GM19438 (cell line): Measurements from ENCODE around the gene ARHGAP45.

Experiments
- ATAC-seq: cut with Tn5 transposase; IDR thresholded peaks from one replicate; pipeline ENCODE4 v1.9.1; 2021; ENCODE audit warnings: low read depth; ENCODE audit not compliant: unreplicated experiment

The ARHGAP45 gene

DNA sequence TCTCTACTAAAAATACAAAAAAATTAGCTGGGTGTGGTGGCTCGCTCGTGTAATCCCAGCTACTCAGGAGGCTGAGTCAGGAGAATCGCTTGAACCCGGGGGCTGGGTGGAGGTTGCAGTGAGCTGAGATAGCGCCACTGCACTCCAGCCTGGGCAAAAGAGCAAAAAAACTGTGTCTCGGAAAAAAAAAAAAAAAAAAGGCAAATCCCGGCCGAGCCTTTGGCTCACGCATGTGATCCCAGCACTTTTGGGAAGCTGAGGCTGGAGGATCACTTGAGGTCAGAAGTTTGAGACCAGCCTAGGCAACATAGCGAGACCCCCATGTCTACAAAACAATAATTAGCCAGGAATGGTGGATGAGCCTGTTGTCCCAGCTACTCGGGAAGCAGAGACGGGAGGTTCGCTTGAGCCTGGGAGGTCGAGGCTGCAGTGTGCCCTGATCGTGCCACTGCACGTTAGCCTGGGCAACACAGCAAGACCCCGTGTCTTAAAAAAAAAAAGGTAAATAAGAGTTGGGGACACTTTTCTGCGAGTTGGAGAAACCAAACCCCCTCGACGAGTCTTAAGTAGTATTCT lies 36.3 kb downstream of the ARHGAP45 start:
- ATAC-seq: no peak

DNA sequence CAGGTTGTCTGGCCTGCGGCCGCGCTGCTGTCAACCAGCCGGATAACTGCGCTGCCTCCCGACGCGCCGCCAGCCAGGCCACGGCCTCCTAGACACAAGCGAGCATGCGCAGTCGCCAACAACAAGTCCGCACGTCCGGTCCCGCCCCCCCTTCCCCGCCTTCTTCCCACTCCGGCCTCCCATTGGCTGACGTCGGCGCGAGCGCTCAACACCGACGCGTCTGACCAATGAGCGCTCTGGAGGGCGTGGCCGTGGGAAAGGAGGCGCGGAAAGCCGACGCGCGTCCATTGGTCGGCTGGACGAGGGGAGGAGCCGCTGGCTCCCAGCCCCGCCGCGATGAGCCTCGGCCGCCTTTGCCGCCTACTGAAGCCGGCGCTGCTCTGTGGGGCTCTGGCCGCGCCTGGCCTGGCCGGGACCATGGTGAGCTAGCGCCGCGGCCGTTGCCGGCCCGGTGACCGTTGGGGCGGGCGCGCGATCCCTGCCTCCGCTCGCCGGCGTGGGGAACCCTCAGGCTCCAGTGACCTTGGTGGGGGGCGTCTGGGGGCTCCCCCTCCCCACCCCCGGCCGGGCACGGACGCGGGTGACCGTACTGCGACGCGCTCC lies 36.8 kb downstream of the ARHGAP45 start, which contains the start of gene GPX4:
Gene GPX4, plus strand, starts transcription at position 287 of the 603 bp plus-strand sequence. Its CDS starts 50 bp downstream, at position 337.
- peak; percentile 61 for ATAC-seq

DNA sequence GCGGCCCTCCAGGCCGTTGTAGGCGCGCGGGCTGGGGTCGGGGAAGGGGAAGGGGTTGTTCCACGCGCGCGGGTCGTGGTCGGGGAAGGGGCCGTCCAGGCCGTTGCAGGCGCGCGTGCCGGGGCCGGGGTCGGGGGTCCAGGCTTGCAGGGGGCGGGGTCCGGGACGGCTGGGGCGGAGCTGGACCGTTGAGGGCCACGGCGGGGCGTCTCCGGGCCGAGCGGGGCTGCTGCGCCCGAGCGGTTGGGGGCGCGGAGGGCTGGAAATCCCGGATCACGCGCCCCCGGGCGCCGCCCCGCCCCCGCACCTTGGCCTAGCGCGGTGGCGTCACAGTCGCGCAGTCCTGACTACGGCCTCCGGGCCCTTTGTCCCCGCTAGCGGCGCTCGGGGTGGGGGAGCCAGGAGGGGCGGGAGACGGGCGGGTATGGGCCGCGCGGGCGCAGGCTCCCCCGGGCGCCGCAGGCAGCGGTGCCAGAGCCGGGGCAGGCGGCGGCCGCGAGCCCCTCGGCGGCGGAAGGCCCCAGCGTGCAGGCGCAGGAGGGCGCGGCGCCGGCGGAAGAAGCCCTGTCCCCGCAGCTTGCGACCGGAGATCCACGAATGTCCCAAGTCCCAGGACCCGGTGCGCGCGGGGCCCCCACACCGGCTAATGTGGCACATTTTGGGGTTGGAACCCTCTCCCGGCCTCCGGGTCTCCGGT lies 37.5 kb downstream of the ARHGAP45 start:
- ATAC-seq: no peak

DNA sequence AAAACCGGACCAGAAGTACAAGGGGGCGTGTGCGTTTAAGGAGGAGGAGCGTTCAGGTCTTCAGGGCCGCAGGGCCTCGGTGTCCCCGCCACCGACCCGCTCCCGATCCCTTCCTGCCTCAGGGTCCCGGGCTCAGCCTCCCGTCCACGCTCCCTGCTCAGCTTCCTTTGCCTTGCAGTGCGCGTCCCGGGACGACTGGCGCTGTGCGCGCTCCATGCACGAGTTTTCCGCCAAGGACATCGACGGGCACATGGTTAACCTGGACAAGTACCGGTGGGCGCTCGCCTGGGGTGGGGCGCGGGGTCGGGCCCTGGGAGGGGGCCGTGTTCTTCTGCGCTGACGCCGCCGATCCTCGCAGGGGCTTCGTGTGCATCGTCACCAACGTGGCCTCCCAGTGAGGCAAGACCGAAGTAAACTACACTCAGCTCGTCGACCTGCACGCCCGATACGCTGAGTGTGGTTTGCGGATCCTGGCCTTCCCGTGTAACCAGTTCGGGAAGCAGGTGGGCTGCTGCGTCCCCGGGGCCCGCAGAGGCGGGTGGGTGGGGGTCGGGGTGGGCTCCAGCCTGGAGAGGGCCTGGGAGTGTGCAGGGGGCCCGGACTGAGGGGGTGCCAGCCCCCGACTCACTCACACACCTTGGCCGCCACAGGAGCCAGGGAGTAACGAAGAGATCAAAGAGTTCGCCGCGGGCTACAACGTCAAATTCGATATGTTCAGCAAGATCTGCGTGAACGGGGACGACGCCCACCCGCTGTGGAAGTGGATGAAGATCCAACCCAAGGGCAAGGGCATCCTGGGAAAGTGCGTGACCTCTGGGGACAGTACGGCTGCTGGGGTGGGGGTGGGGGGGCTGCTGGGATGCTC lies 38.3 kb downstream of the ARHGAP45 start:
- ATAC-seq: no peak

DNA sequence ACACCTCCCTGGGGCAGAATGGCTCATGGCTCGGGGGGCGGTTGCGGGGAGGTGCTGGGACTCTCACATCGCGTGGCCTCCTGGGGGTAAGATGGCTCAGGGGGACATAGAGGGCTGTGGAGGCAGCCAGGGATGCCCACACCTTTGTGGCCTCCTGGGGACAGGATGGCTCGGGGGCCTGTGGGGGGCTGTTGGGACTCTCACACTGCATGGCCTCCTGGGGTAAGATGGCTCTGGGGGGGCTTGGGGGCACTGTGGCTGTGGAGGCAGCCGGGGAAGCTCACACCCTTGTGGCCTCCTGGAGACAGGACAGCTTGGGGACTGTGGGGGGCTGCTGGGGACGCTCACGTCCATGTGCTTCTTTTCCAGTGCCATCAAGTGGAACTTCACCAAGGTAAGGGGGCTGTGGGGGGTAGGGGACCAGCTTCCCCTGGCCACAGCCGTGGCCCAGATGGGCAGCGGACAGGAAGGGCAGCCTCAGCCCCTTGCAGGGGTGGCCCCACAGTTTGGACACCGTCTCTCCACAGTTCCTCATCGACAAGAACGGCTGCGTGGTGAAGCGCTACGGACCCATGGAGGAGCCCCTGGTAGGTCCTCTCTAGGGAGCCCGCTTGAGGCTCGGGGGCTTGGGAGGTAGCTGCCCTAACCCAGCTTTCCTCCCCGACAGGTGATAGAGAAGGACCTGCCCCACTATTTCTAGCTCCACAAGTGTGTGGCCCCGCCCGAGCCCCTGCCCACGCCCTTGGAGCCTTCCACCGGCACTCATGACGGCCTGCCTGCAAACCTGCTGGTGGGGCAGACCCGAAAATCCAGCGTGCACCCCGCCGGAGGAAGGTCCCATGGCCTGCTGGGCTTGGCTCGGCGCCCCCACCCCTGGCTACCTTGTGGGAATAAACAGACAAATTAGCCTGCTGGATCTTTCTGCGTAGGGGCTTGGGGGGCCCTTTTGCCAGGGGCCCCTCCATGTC lies 39.2 kb downstream of the ARHGAP45 start:
- ATAC-seq: no peak

DNA sequence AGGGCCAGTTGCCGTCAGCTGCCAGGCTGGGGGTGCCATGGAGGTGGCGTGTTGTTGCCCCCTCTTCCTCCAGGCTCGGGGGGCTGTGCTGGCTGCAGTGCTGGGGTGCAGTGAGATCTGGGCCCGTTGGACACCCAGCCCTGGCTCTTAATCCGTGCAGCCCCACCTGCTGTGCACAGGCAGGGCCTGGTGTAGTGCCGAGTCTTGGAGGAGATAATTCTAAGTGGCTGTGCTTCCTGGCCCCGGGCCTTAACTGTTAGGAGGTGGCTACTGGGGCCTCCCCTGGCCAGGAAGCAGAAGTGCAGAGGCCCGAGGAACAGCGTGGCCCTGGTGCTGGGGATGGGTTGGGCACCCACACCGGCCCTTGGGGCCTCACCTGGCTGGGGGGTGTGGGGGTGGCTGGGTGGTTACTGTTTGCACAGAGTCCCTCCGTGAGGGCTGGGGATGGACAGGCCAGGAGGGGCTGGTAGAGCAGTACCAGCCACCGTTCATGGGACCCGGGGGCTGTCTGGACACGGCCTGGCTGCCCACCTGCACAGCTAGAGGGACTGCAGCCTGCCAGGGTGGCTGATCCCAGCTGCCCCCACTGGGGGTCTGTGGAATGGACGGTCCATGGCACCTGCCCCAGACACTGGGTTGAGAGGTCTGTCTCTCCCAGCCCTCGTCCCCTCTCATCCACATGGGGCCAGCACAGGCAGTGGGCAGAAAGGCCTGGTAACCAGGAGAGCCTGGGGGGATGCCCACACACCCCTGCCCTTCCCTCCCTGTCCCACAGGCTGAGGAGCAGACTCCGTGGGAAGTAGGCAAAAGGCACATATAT lies 40.1 kb downstream of the ARHGAP45 start:
- ATAC-seq: no peak

DNA sequence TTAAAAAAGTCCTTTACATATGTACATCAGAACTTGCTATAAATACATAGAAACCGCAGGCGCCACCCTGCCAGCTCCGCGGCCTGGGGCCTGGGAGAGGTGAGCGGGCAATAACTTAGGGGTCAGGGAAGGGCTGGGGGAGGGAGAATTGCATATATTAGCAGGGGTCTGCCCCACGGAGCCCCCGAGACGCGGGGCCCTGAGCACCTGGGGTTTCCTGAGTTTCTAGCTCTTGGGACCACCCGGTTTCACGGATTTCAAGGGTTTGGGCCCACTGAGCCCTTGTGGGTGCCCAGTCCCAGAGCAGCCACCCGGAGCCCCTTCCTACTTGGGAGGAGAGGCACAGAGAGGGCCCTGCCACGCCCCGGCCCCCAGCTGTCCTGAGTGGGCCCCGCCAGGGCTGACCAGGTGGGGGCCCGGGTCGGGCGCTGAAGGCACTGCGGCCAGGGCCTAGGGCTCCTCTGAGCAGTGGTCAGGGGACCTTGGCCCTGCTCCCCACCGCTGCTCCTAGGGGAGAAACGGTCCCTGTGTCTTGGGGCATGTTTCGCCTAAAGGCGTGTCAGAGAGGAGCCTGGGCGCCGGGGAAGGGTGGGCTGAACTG lies 40.8 kb downstream of the ARHGAP45 start:
- ATAC-seq: no peak

DNA sequence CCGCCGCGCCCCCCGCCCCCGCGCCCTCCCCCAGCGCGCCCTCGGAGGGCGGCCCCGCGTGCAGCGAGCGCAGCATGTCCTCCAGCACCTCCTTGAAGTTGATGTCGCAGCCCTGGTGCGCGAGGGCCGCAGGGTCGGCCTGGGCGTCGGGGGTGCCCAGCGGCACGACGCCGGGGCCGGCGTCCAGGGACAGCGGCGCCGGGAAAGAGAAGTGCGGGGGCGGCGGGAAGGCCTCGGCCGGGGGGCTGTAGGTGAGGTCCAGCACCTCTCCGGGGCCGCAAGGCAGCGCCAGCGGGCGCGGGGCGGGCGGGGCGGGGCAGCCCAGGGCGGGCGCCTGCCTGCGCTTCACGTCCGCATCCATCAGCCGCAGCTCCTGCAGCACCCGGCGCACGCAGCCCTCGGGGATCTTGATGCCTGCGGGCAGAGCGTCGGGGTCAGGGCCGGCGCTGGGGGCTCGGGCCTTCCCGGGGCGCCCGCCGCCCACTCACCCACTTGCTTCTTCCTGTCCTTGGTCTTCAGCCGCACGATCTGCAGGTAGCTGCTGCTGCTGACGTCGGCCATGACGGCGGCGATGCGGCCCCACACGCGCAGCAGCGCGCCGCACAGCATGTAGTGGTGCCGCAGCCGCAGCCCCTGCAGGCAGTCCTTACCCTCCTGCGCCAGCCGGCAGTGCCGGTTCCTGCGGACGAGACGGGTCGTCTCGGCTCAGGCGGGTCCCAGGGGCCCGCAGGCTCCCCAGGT lies 41.5 kb downstream of the ARHGAP45 start:
- ATAC-seq: no peak

DNA sequence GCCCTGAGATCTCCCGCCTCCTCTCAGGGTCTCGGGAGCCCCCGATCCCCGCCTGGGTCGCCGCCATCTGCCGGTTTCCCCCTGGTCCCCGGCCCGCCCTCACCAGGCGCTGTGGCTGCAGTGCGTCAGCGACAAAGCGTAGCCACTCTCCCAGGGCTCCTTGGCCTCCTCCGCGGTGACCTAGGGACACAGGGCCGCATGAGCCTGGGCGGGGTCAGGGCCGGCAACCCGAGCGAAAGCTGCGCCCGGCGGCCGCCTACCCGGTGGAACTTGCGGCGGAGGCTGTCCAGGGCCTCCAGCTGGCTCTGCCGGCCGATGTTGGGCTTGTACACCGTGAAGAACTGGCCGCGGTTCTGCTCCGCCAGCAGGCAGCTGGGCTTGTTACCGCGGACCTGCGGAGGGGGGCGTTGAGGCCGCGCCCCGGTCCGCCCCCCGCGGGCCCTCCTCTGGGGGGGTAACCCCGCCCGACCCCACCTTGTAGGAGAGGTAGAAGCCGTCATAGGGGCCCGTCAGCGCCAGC lies 42.1 kb downstream of the ARHGAP45 start:
- no peak for ATAC-seq

DNA sequence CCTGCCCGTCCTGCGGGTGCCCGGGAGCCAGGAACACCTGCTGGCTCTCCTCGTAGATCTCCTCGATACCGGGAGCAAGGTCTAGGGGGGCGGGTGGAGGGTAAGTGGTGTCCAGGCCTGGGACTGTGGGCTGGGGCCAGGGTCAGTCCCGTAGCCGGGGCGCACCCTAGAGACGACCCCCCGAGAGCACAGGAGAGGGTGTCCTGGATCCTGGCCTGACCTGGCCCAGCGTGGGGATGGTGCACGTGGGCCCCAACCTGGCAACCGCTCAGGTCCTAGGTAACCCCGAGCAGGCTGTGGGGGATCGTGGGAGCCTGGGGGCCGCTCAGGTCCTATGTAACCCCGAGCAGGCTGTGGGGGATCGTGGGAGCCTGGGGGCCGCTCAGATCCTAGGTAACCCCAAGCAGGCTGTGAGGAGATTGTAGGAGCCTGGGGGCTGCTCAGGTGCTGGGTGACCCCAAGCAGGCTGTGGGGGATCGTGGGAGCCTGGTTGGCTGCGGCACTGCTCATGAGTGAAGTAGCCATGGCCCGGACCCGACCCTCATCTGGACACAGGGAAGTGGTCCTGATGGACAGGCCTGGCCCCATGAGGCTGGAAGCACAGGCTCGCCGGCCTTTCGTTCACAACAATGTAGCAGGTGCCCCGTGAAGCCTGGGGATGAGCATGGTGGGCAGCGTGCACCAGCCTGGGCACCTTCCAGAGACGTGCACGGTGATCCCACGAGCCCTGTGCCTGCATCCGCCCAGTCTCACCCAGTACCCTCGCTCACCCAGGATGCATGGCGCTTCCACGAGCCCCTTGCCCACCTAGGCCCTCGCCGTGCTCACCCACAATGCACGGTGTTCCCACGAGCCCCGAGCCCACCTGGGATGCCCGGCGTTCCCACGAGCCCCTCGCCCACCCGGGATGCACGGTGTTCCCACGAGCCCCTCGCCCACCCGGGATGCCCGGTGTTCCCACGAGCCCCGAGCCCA lies 43.0 kb downstream of the ARHGAP45 start:
- no peak for ATAC-seq

DNA sequence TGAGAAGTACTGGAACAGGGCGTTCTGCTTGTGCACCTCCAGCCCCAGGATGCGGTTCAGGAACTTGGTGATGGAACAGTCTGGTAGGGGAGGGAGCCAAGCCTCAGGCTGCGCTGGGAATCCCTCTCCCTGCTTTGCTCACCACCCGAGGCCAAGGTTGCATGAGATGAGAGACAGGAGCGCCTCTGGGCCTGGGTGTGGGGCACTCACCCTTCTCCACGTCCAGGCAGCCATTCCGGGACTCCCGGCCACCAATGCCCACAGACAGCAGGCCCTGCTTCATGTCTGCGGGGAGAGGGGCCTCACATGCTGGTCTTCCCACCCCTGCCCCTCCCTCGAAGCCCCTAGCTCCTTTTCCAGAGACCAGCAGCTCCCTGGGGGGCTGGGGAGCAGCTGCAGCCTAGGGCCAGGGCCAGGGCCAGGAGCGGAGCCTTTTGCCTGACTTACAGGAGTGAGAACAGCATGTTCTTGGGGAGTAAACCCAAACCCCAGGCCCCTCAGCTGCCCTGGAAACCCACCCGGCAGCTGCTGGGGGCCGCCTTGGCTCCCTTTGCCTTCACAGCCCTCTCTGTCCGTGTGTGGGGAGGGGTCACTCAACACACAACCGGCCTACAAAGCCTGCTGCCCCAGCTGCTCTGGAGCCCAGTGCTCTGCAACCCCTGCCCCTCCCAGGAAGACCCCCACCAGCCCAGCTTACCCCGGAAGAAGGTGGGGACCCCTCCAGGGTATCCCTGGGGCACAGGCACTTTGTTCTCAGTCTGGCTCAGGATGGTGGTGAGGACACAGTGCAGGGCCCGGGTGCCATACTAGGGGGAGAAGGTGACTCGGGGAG lies 44.1 kb downstream of the ARHGAP45 start:
- ATAC-seq: no peak

DNA sequence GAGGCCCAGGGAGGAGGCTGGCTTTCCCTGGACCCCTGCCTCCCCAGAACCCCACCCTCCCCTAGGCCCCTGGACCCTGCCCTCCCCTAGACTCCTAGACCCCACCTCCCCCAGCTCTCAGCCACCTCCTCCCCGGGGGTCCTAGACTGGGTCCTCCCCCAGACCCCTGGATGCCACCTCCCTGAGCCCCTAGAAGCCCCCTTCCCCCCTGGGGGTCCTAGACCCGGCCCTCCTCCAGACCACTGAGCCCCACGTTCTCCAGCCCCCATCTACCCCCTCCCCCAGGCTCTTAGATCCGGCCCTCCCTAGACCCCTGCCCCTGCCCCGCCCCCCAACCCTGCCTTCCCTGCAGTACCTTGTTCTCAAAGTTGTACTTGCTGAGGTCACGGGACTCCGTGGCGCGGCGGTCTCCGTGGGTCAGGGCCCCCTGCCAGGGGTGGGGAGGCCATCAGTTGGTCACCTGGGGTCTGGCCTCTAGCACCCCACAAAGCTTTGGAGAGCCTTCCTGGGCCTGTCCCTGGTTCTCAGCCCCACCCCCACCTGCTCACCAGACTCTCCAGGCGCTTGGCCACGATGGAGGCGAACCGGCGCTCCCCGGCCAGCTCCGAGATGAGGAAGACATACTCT lies 44.8 kb downstream of the ARHGAP45 start:
- ATAC-seq: no peak

DNA sequence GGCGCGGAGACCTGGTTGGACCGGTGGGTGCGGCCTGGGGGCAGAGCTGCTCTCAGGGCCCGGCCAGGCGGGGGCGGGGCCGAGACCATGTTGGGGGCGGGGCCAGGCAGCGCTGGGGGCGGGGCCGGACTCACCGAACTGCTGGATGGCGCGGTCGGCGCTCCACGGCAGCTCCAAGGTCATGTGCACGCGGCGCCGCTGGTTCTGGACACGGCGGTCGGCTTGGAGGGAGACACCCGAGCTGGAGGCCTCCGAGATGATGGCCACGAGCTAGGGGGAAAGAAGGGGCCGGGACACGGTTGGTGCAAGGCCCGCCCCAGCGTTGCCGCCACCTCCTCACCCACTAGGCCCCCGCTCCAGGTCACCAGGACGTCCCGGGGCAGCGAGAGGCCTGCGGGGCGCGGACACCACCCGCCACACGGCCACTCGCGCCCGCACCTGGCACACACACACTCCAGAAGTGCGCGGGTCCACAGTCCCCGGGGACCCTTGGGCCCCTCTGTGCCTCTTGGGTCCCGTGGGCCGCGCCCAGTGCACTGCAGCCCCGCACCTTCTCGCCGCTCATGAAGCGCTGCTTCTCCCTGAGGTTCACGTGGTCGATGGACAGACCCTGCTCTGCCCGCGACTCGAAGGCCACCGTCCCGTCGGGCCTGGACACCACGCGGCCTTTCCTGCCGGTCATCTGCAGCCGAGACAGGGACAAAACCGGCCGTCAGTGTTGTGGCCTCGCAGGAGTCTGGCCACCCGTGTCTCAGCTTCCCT lies 45.5 kb downstream of the ARHGAP45 start:
- no peak for ATAC-seq
